B cell (primary cell): Measurements from ENCODE around the gene MAFB. TPM values are rescaled to one million over a fixed set of nuclear protein-coding genes. Genes with fewer than 3 reads are reported as not detected.

Experiments used
- ATAC-seq: fragments of 200-7000 bp; cut with Tn5 transposase; one replicate; pipeline ENCODE4 v1.10.0; 2021; ENCODE audit warnings: low read depth, mild to moderate bottlenecking, moderate number of reproducible peaks, moderate library complexity
- CTCF ChIA-PET: fragments of 350-600 bp; sonication (Branson Sonifier 250); formaldehyde crosslinking; loops from one replicate; lab custom pipeline; 2021; ENCODE audit warnings: antibody characterized with exemption, inconsistent platforms; lab: Charles Lee
- POLR2A ChIA-PET: fragments of 350-600 bp; sonication (Branson Sonifier 250); formaldehyde crosslinking; loops from one replicate; lab custom pipeline; 2021; ENCODE audit warnings: antibody characterized with exemption; lab: Charles Lee
- DNase-seq: peaks from one replicate; pipeline ENCODE4 v3.0.0; 2013
- H2AFZ ChIP-seq: 2 replicates; pipeline ENCODE4 v1.6.1; 2012; ENCODE audit warnings: mild to moderate bottlenecking, low read depth, low read length; ENCODE audit not compliant: insufficient read depth, poor library complexity, severe bottlenecking
- H3K27ac ChIP-seq, 2 donors: 1 replicate in 1 of 2; 2 replicates in 1 of 2; pipeline ENCODE4 v1.5.1; 2012 to 2013; ENCODE audit warnings: low read length in 2 of 2, mild to moderate bottlenecking in 2 of 2, moderate library complexity in 1 of 2
- H3K27me3 ChIP-seq, 4 experiments: fragments of 200-600 bp in 1 of 4; sonication (generic) in 1 of 4; replicated peaks in 1 of 4; 1 replicate in 2 of 4; 2 replicates in 2 of 4; pipeline versions ENCODE4 v1.6.1 to v1.7.0; 2013 to 2016; ENCODE audit warnings: low read length in 3 of 4, mild to moderate bottlenecking in 2 of 4, mixed read lengths in 1 of 4, moderate library complexity in 1 of 4; ENCODE audit not compliant: insufficient read depth in 4 of 4, control insufficient read depth in 3 of 4; ENCODE audit errors: control extremely low read depth in 1 of 4
- H3K36me3 ChIP-seq, 2 experiments: replicated peaks in 1 of 2; 1 replicate in 1 of 2; 2 replicates in 1 of 2; pipeline versions ENCODE4 v1.6.1 to v1.7.1; 2013; ENCODE audit warnings: low read length in 1 of 2; ENCODE audit not compliant: insufficient read depth in 2 of 2, control insufficient read depth in 1 of 2; ENCODE audit errors: control extremely low read depth in 1 of 2, extremely low read depth in 1 of 2
- H3K4me1 ChIP-seq, 2 donors: fragments of 200-600 bp in 1 of 2; sonication (generic) in 1 of 2; 1 replicate in 1 of 2; 2 replicates in 1 of 2; pipeline versions ENCODE4 v1.5.1 to v1.6.1; 2013 to 2017; ENCODE audit warnings: low read length in 2 of 2; ENCODE audit not compliant: control insufficient read depth in 2 of 2, insufficient read depth in 2 of 2
- H3K4me2 ChIP-seq: replicated peaks from 2 replicates; pipeline ENCODE3; 2012; ENCODE audit warnings: mild to moderate bottlenecking, low read depth, low read length; ENCODE audit not compliant: poor library complexity, severe bottlenecking
- H3K4me3 ChIP-seq, 5 experiments: fragments of 200-600 bp in 1 of 5; sonication (generic) in 1 of 5; 1 replicate in 3 of 5; 2 replicates in 2 of 5; pipeline versions ENCODE4 v1.5.1 to v1.7.0; 2011 to 2016; ENCODE audit warnings: low read length in 4 of 5, mild to moderate bottlenecking in 4 of 5, low read depth in 2 of 5, control low read depth in 1 of 5, moderate library complexity in 1 of 5; ENCODE audit not compliant: insufficient read depth in 1 of 5; ENCODE audit errors: control extremely low read depth in 1 of 5, extremely low read depth in 1 of 5
- H3K79me2 ChIP-seq: fragments of 200-600 bp; sonication (generic); one replicate; pipeline ENCODE4 v1.6.0; 2016; ENCODE audit warnings: low read length; ENCODE audit not compliant: control insufficient read depth, insufficient read depth
- H3K9ac ChIP-seq: fragments of 200-600 bp; sonication (generic); 2 replicates; pipeline ENCODE4 v1.6.1; 2017; ENCODE audit warnings: mild to moderate bottlenecking, low read length, moderate library complexity
- H3K9me3 ChIP-seq, 3 donors: one replicate each; pipeline versions ENCODE4 v1.6.1 to v1.7.1; 2013; ENCODE audit warnings: low read length in 2 of 3; ENCODE audit not compliant: control insufficient read depth in 2 of 3, insufficient read depth in 1 of 3; ENCODE audit errors: control extremely low read depth in 1 of 3
- H4K20me1 ChIP-seq: 2 replicates; pipeline ENCODE4 v1.6.0; 2012; ENCODE audit warnings: mild to moderate bottlenecking, low read length; ENCODE audit not compliant: insufficient read depth, control insufficient read depth, poor library complexity, severe bottlenecking
- H3K27ac Mint-ChIP-seq: one replicate; pipeline ENCODE4 v1.8.0; 2021; ENCODE audit warnings: mixed read lengths
- H3K27me3 Mint-ChIP-seq: one replicate; pipeline ENCODE4 v1.8.0; 2021; ENCODE audit warnings: mixed read lengths
- H3K4me1 Mint-ChIP-seq: one replicate; pipeline ENCODE4 v1.8.0; 2021; ENCODE audit warnings: mixed read lengths
- H3K4me3 Mint-ChIP-seq: one replicate; pipeline ENCODE4 v1.8.0; 2021; ENCODE audit warnings: mixed read lengths
- H3K9me3 Mint-ChIP-seq: one replicate; pipeline ENCODE4 v1.8.0; 2022; ENCODE audit warnings: mixed read lengths; ENCODE audit not compliant: insufficient read depth
- EZH2 ChIP-seq: IDR thresholded peaks from 2 replicates; pipeline ENCODE4 v1.6.1; 2012; ENCODE audit warnings: borderline replicate concordance, low read depth, mild to moderate bottlenecking, moderate library complexity, low read length; ENCODE audit not compliant: insufficient read depth, poor library complexity, severe bottlenecking
- WGBS: methylation state at CpG from one replicate; pipeline ENCODE4 v1.1.5; 2013; ENCODE audit warnings: missing lambda C conversion rate; ENCODE audit not compliant: insufficient coverage; 5-methylcytosine and 5-hydroxymethylcytosine counted together
- intact Hi-C: fragments of 100-400 bp; cut with micrococcal nuclease; formaldehyde crosslinking; loops from one replicate; pipeline ENCODE4 v1.10.0; 2022
- polyA plus RNA-seq: library from polyadenylated mRNA; depleted of rRNA; stranded (reverse); fragments of >200 nt; gene quantifications from 2 replicates; pipeline ENCODE4 v1.2.3, GENCODE V29; 2012
- total RNA-seq, 2 donors: library from RNA; stranded (reverse); fragments of 120-200 nt in 1 of 2; gene quantifications; 1 replicate in 1 of 2; 2 replicates in 1 of 2; pipeline versions ENCODE4 v1.2.3 to v1.2.4, GENCODE V29; 2013 to 2022
- TF ChIP-seq, protein P1 (sequence below): fragments of 200-600 bp; IDR thresholded peaks from one replicate; pipeline ENCODE4 v1.8.0; 2022; ENCODE audit warnings: antibody characterized with exemption, mild to moderate bottlenecking

Gene MAFB
- total and polyA plus RNA-seq, 2 donors (not counting 1 experiment from before 2014, with no cell fraction given): 1.6 to 1.8 TPM

DNA sequence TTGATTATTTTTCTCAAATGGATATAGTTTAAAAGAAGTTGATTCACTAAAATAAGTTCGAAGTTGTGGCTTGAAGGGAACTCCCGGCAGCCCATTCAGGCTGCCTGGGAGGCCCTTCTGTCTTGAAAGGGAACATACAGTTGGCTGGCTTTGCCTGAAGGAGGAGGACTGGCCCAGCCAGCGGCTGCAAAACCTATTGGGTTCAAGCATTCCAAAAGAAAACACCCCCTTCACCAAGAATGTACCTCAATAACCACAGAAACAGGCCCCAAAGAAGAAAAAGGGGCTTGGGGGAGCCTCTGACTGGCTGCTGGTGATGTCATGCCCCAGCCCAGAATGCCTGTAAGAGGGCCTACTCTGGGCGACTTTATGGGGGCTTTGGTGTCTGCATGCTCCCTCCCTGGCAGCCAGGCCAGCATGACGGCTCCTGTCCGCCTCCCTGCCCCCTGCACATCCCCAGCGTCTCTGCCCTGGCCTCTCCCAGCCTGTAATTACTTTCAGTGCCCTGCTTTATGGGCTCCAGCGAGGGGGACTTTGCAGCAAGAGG, 36.5 kb downstream of the MAFB start:
- Histone ChIP-seq H3K4me3 (no peak overlapping the region), H3K4me1 (no peaks in the 10 kb centered on the region), H3K27me3 (no peaks in the 10 kb centered on the region), H2AFZ (no peak overlapping the region), H4K20me1 (no peaks in the 10 kb centered on the region), H3K27ac (no peak overlapping the region), H3K79me2 (no peaks in the 10 kb centered on the region), H3K36me3 (no peaks in the 10 kb centered on the region), H3K9ac (no peak overlapping the region), H3K4me2 (no peak overlapping the region), H3K9me3 (no peaks in the 10 kb centered on the region)
- POLR2A ChIA-PET: no interaction called here
- H3K4me3 Mint-ChIP-seq: no peak overlapping the region
- H3K27ac Mint-ChIP-seq: no peak overlapping the region
- no peak for TF ChIP-seq EZH2
- TF ChIP-seq, protein P1, sequence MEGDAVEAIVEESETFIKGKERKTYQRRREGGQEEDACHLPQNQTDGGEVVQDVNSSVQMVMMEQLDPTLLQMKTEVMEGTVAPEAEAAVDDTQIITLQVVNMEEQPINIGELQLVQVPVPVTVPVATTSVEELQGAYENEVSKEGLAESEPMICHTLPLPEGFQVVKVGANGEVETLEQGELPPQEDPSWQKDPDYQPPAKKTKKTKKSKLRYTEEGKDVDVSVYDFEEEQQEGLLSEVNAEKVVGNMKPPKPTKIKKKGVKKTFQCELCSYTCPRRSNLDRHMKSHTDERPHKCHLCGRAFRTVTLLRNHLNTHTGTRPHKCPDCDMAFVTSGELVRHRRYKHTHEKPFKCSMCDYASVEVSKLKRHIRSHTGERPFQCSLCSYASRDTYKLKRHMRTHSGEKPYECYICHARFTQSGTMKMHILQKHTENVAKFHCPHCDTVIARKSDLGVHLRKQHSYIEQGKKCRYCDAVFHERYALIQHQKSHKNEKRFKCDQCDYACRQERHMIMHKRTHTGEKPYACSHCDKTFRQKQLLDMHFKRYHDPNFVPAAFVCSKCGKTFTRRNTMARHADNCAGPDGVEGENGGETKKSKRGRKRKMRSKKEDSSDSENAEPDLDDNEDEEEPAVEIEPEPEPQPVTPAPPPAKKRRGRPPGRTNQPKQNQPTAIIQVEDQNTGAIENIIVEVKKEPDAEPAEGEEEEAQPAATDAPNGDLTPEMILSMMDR: no peak
- CTCF ChIA-PET: no interaction called here
- ATAC-seq (no peak), DNase-seq (no peak)
- H3K4me1 Mint-ChIP-seq: no peaks in the 10 kb centered on the region
- H3K9me3 Mint-ChIP-seq: no peaks in the 10 kb centered on the region
- intact Hi-C loops: no loop called here
- 75% methylated on average over 7 of the region's 8 CpGs for WGBS
- H3K27me3 Mint-ChIP-seq: peaks cover 23% of the 10 kb centered on the region

DNA sequence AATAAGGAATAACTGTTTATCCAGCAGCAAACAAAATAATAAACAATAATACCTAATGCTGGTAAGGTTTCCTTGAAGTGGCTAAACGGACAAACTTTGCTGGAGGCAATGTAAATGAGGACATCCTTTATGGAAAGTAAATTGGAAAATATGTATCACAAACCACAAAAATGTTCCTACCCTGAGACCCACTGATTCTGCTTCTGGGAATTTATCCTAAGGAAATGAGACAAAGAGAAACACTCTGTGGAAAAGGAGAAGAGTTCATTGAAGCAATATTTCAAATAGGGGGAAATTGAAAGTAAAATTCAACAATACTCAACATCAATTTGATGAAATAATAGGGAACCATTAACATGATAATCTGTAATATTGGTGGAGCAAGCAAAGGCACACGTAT, 37.9 kb downstream of the MAFB start:
- H3K4me2 ChIP-seq: no peak overlapping the region

More for the DNA sequence above, 37.9 kb downstream of the MAFB start:
- H3K27ac Mint-ChIP-seq: no peak overlapping the region
- TF ChIP-seq, protein P1: no peak
- no peak for TF ChIP-seq EZH2
- H3K4me3 ChIP-seq: no peak overlapping the region
- WGBS: no CpG with 5 or more reads among the region's 2 CpGs
- H3K36me3 ChIP-seq: no peaks in the 10 kb centered on the region
- no peak overlapping the region for H3K9ac ChIP-seq
- no peak for DNase-seq
- ChIA-PET POLR2A (no interaction called here), CTCF (no interaction called here)
- H2AFZ ChIP-seq: no peak overlapping the region
- H4K20me1 ChIP-seq: no peaks in the 10 kb centered on the region
- intact Hi-C loops: no loop called here
- H3K27me3 ChIP-seq: no peaks in the 10 kb centered on the region
- ATAC-seq: no peak
- peaks cover 0 to 3% (median 0%) of the 10 kb centered on the region in 3 donors for H3K9me3 ChIP-seq
- H3K4me1 Mint-ChIP-seq: no peaks in the 10 kb centered on the region
- no peak overlapping the region for H3K27ac ChIP-seq
- no peak overlapping the region for H3K4me3 Mint-ChIP-seq
- no peaks in the 10 kb centered on the region for H3K9me3 Mint-ChIP-seq
- H3K4me1 ChIP-seq: no peaks in the 10 kb centered on the region
- H3K79me2 ChIP-seq: no peaks in the 10 kb centered on the region
- peaks cover 29% of the 10 kb centered on the region for H3K27me3 Mint-ChIP-seq
